Gastrocnemius medialis (tissue), 4 donors: ENCODE measurements around the gene WNT10A. TPM values are rescaled to one million over a fixed set of nuclear protein-coding genes. Genes with fewer than 3 reads are reported as not detected.

Experiments
- ATAC-seq, 2 donors: fragments of 150-250 bp; one replicate each; pipeline ENCODE4 v1.9.1; 2016
- DNase-seq, 2 donors: peaks; one replicate each; pipeline ENCODE4 v3.0.0-alpha.2; 2019
- H3K27ac ChIP-seq, 4 donors: fragments of 200-600 bp; sonication (generic); 1 replicate in 1 of 4; 2 replicates in 3 of 4; pipeline ENCODE4 v1.5.1; 2016 to 2018; ENCODE audit warnings: mild to moderate bottlenecking in 2 of 4, moderate library complexity in 1 of 4
- H3K27me3 ChIP-seq, 3 donors: fragments of 200-600 bp; sonication (generic) in 2 of 3; 1 replicate in 1 of 3; 2 replicates in 2 of 3; pipeline versions ENCODE4 v1.5.1 to v1.6.0; 2016 to 2019; ENCODE audit warnings: mild to moderate bottlenecking in 1 of 3, moderate library complexity in 1 of 3
- H3K36me3 ChIP-seq, 2 donors: fragments of 200-600 bp; sonication (generic) in 1 of 2; one replicate each; pipeline ENCODE4 v1.5.1; 2017 to 2018
- H3K4me1 ChIP-seq, 2 donors: fragments of 200-600 bp; sonication (generic) in 1 of 2; one replicate each; pipeline ENCODE4 v1.5.1; 2016 to 2017; ENCODE audit warnings: mild to moderate bottlenecking in 2 of 2
- H3K4me3 ChIP-seq, 4 donors: fragments of 200-600 bp; sonication (generic) in 3 of 4; 1 replicate in 1 of 4; 2 replicates in 3 of 4; pipeline ENCODE4 v1.5.1; 2016 to 2019; ENCODE audit warnings: mild to moderate bottlenecking in 2 of 4
- H3K9me3 ChIP-seq, 3 donors: fragments of 200-600 bp; sonication (generic) in 2 of 3; 1 replicate in 1 of 3; 2 replicates in 2 of 3; pipeline ENCODE4 v1.5.1; 2016 to 2019
- CTCF ChIP-seq, 5 experiments: fragments of 450-650 bp in 3 of 5; fragments of 200-600 bp in 2 of 5; sonication (generic) in 2 of 5; IDR thresholded peaks in 4 of 5; conservative IDR thresholded peaks in 1 of 5; 1 replicate in 4 of 5; 2 replicates in 1 of 5; pipeline ENCODE4 v1.5.1; 2016 to 2019; ENCODE audit warnings: antibody characterized with exemption in 5 of 5, mild to moderate bottlenecking in 3 of 5, moderate library complexity in 3 of 5
- POLR2A ChIP-seq, 2 donors: fragments of 450-650 bp; IDR thresholded peaks; one replicate each; pipeline ENCODE4 v1.6.1; 2017; ENCODE audit warnings: antibody characterized with exemption in 2 of 2, mild to moderate bottlenecking in 2 of 2, moderate library complexity in 2 of 2
- in situ Hi-C, 4 donors: fragments of 200-750 bp; cut with MboI; loops; one replicate each; pipeline versions ENCODE4 v1.15.0 to v1.8.0; 2017; ENCODE audit warnings: low sequenced_read_pairs in 4 of 4
- intact Hi-C: fragments of 100-400 bp; cut with DNase I; formaldehyde crosslinking; loops from one replicate; pipeline ENCODE4 v1.15.1; 2023; ENCODE audit warnings: low total_unique reads
- total RNA-seq, 4 donors: library from RNA; depleted of rRNA; stranded (reverse); fragments of >200 nt; gene quantifications; one replicate each; pipeline versions ENCODE4 v1.1.0 to v1.2.3, GENCODE V29; 2016

The WNT10A gene
- total RNA-seq, 4 donors from 2014 or later = not detected

GRCh38 chr2:218851286-218851685 is 29.4 kb upstream of the WNT10A start:
- Histone ChIP-seq H3K4me3 (no peak overlapping the region), H3K4me1 (peaks cover 3 to 9% of the 10 kb centered on the region in 2 donors), H3K27ac (no peak overlapping the region), H3K9me3 (no peaks in the 10 kb centered on the region), H3K27me3 (peaks cover 0 to 4% (median 4%) of the 10 kb centered on the region in 3 donors), H3K36me3 (no peaks in the 10 kb centered on the region)
- in situ Hi-C loops = loop anchor here in 2 of 4 donors (5.0 kb wide), 2 partner anchors 51 to 129 kb away; no protein-coding TSS in a partner anchor
- no peak for ATAC-seq
- no peak for DNase-seq
- intact Hi-C loops = no loop called here
- TF ChIP-seq CTCF (IDR thresholded peaks at IDR 0.05 in 4 of 5, conservative IDR thresholded peaks at IDR 0.05 in 1 of 5) (no peak), POLR2A (IDR thresholded peaks at IDR 0.05) (no peak)

- Histone ChIP-seq H3K36me3 (no peaks in the 10 kb centered on the region), H3K27ac (no peak overlapping the region), H3K4me1 (peaks cover 0 to 9% of the 10 kb centered on the region in 2 donors), H3K4me3 (no peak overlapping the region), H3K27me3 (peaks cover 0 to 10% (median 4%) of the 10 kb centered on the region in 3 donors), H3K9me3 (no peaks in the 10 kb centered on the region)
- in situ Hi-C loops (loop anchor here in 2 of 4 donors (5.0 kb wide), 2 partner anchors 49 to 131 kb away; no protein-coding TSS in a partner anchor), intact Hi-C loops (loop anchor here (2.0 kb wide), 1 partner anchor 46 kb away; no protein-coding TSS in a partner anchor)
- ATAC-seq = peak; percentile 54 to 55
- peak; percentile 70 to 80 (median 77) for TF ChIP-seq CTCF (IDR thresholded peaks at IDR 0.05 in 4 of 5, conservative IDR thresholded peaks at IDR 0.05 in 1 of 5)
- no peak for TF ChIP-seq POLR2A (IDR thresholded peaks at IDR 0.05)
- peak in 1 of 2 donors; percentile 41 for DNase-seq
Measured at GRCh38 chr2:218852911-218853667, 27.6 kb upstream of the WNT10A start.

GRCh38 chr2:218853766-218854165 is 26.9 kb upstream of the WNT10A start:
- ATAC-seq (peak; percentile 75 to 91), DNase-seq (peak; percentile 23 to 48)
- in situ Hi-C loops (loop anchor here in 2 of 4 donors (5.0 kb wide), 2 partner anchors 49 to 131 kb away; no protein-coding TSS in a partner anchor), intact Hi-C loops (loop anchor here (2.0 kb wide), 1 partner anchor 45 kb away; no protein-coding TSS in a partner anchor)
- TF ChIP-seq CTCF (IDR thresholded peaks at IDR 0.05 in 4 of 5, conservative IDR thresholded peaks at IDR 0.05 in 1 of 5) = no peak
- Histone ChIP-seq H3K27ac (no peak overlapping the region), H3K4me3 (no peak overlapping the region), H3K9me3 (no peaks in the 10 kb centered on the region), H3K27me3 (peaks cover 7 to 17% (median 9%) of the 10 kb centered on the region in 3 donors), H3K36me3 (no peaks in the 10 kb centered on the region), H3K4me1 (peaks cover 0 to 9% of the 10 kb centered on the region in 2 donors)

GRCh38 chr2:218854860-218855259 is 25.8 kb upstream of the WNT10A start:
- Histone ChIP-seq H3K27me3 (peaks cover 13 to 23% (median 13%) of the 10 kb centered on the region in 3 donors), H3K4me1 (peaks cover under 1 to 10% of the 10 kb centered on the region in 2 donors), H3K4me3 (no peak overlapping the region), H3K36me3 (no peaks in the 10 kb centered on the region), H3K9me3 (no peaks in the 10 kb centered on the region), H3K27ac (no peak overlapping the region)
- in situ Hi-C loops = loop anchor here in 2 of 4 donors (5.0 kb wide), 2 partner anchors 47 to 133 kb away; no protein-coding TSS in a partner anchor
- no peak for ATAC-seq
- DNase-seq = no peak
- no peak for TF ChIP-seq CTCF (IDR thresholded peaks at IDR 0.05 in 4 of 5, conservative IDR thresholded peaks at IDR 0.05 in 1 of 5)
- no peak for TF ChIP-seq POLR2A (IDR thresholded peaks at IDR 0.05)
- intact Hi-C loops = no loop called here
